ENCODE measurements around the gene ZNF679.
A peak's percentile ranks its signal among the peaks of the same experiment; 100 is the strongest.
"Not testable (repeated sequence)": the region's sequence is repeated elsewhere in the genome, so short reads cannot be mapped to it uniquely, and the experiment has no call there.

ZNF679 gene

DNA sequence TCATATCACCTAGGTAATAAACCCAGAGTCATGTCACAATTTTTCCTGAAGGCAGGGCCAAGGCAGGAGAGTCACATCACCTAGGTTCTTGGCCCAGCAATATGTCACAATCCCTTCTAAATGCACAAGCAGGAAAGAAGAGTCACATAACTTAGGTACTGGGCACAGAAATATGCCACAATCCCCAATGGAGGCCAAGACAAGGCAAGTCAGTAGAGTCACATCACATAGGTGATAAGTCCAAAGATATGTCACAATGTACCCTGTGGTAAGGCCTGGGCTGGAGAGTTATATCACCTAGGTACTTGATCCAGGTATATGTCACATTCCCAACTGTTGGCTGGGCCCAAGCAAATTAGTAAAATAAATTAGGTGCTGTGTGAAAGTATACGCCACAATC lies at the start of gene ZNF679:
Gene ZNF679, plus strand, starts transcription at position 301 of the 400 bp plus-strand sequence. CDS start 20,644 bp downstream, outside the sequence.
- not testable (repeated sequence) for DNase-seq (ENCODE audit: low read depth)

GRCh38 chr7:64180989-64181388 lies 47.3 kb upstream of the ZNF679 start:
- DNase-seq (ENCODE audit: low read depth) = peak; percentile 0

DNA sequence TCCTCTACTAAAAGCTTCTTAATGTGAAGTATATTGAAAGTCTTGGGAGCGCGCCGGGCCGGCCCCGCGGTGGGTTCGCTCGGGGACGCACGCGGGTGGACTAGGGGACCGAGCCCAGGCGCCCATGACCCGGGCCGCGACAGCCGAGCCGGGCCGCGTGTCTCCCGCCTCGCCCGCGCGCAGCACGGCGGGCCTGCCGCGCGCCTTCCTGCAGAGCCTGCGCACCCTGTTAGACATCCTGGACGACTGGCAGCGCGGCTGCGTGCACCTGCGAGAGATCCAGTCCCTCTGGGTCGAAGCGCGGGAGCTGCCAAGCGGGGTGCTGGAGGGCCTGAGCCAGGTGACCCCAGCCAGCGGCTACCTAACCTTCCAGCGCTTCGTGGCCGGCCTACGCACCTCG lies 46.7 kb upstream of the ZNF679 start:
- no peak for DNase-seq (ENCODE audit: low read depth)

GRCh38 chr7:64182036-64182790 lies 46.1 kb upstream of the ZNF679 start:
- no peak for DNase-seq (ENCODE audit: low read depth)

- no peak for DNase-seq (ENCODE audit: low read depth)
These were observed 45.0 kb upstream of the ZNF679 start for GRCh38 chr7:64183126-64183742.

GRCh38 chr7:64183827-64184372 lies 44.4 kb upstream of the ZNF679 start:
- no peak for DNase-seq (ENCODE audit: low read depth)

GRCh38 chr7:64184376-64184775 lies 43.9 kb upstream of the ZNF679 start:
- no peak for DNase-seq (ENCODE audit: low read depth)

DNA sequence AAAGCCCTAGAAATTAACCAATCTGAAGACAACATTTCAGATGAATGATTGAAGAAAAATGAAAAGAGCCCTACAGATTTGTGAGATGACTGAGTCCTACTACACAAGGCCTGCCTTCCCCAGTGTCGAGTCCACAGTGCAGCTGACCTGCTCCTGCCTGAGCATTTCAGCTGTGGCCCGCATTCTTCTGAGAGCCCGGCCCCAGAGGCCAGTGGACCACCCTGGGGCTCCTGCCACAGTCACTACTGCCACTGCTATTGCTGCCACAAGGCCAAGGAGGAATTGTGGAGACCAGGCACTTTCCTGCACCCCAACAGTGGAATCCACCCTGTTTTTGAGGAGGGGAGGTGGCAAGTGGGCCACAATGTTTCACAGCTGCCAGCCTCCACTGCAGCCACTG lies 40.9 kb upstream of the ZNF679 start:
- no peak for DNase-seq (ENCODE audit: low read depth)

DNA sequence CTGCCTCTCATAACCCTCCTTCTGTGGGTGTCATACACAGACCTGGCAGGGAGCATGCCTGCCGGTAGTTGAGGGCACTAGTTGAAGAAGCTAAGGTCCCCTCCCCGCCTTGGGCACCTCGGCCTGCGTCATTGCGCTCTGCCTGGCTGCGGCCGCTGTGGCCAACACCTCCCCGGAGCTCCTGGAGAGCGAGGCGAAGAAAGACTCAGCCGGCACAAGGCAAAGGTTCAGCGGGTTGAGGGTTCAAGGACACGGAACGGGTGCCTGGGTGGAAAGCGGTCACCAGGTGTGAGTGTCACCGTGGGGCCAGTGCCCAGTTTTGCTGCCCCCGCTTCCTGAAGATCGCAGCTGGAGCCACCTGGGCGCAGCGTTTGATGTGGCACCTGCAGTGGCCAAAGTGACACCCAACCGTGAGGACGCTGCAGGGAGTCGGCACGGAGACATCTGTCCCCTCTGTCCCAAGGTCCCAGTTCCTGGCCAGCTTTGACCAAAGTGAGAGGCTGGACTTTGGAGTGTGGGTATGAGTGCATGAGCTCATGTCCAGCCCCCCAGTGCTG lies 36.0 kb upstream of the ZNF679 start:
- no peak for DNase-seq (ENCODE audit: low read depth)

DNA sequence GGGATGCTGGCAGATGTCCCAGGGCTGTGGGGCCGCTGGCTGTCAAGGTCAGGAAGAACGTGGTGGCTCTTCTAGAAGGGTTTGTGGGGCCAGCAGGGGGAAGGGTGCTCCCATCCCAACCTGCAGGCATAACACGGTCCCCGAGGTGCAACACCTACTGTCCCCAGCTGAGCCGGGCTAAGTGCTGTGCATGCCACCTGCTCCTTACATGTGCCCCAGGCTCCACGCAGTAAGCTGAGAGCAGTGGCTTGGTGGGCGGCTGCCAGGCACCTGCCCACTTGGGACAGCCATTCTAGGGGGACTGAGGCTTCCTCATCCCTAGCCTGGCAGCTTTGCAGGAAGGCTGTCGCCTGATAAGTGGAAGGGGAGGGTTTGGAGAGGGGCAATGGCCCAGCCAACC lies 35.5 kb upstream of the ZNF679 start:
- no peak for DNase-seq (ENCODE audit: low read depth)

GRCh38 chr7:64206903-64207302 lies 21.4 kb upstream of the ZNF679 start, which contains the start of gene ZNF735:
ZNF735 (plus strand) TSS chr7:64207203; CDS start chr7:64207203, 0 bp downstream.
- DNase-seq (ENCODE audit: low read depth) = no peak

GRCh38 chr7:64219710-64220298 lies 8.5 kb upstream of the ZNF679 start:
- not testable (repeated sequence) for DNase-seq (ENCODE audit: low read depth)

DNA sequence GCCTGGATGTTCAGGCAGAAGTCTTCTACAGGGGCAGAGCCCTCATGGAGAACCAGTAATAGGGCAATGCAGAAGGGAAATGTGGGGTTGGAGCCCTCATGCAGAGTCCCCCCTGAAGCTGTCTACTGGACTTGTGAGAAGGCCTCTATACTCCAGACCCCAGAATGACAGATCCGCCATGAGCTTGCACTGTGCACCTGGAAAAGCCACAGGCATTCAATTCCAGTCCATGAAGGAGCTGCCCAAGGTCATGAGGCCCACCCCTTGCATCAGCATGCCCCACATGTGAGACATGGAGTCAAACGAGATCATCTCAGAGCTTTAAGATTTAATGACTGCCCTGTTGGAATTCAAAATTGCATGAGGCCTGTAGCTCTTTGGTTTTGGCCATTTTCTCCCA lies 4.9 kb upstream of the ZNF679 start:
- DNase-seq (ENCODE audit: low read depth) = no peak

GRCh38 chr7:64266341-64266919 lies 38.2 kb downstream of the ZNF679 start:
- DNase-seq (ENCODE audit: low read depth) = no peak

DNA sequence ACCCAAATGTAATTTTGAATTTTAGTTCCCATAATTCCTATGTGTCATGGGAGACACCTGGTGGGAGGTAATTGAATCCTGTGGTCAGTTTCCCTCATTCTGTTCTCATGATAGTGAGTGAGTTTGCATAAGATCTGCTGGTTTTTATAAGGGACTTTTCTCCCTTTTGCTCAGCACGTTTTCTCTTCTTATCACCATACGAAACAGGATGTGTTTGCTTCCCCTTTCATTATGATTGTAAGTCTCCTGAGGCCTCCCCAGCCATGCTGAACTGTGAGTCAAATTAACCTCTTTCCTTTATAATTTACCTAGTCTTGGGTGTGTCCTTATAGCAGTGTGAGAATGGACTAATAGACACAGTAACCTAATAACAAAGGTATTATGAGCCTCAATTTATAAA lies 49.4 kb downstream of the ZNF679 start:
- no peak for DNase-seq (ENCODE audit: low read depth)

- DNase-seq (ENCODE audit: low read depth) = no peak
These were observed 66.6 kb downstream of the ZNF679 start for GRCh38 chr7:64294701-64295420.

- DNase-seq (ENCODE audit: low read depth) = not testable (repeated sequence)
These were observed 69.1 kb downstream of the ZNF679 start for GRCh38 chr7:64297418-64297817.

DNA sequence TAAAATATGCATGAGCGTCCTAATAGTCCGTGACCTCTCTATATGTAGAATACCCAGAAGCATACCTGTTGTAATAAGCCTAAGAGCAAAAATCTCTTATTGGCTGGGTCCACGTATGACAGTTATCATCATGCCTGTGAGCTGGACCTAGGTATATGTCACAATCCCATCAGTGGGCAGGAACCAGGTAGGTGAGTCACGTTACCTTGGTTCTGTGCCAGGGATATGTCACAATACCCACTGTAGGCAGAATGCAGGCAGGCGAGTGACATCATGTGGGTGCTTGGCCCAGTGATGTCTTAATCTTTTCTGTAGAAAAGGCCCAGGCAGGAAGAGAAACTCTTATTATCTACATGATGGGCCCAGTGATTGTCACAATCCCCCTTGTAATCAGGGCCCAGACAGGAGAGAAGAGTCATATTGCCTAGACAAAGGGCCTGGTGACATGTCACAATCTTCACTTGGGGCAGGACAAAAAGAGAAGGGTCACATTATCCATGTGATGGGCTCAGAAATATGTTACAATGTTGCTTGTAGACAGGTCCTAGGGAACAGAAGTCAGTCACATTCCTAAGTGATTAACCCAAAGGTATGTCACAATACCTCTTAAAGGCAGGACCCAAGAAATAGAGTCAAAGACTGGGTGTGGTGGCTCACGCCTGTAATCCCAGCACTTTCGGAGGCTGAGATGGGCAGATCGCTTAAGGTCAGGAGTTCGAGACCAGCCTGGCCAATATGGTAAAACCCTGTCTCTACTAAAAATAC lies 72.5 kb downstream of the ZNF679 start:
- no peak for DNase-seq (ENCODE audit: low read depth)

- DNase-seq (ENCODE audit: low read depth) = peak; percentile 71
These were observed 79.2 kb downstream of the ZNF679 start for GRCh38 chr7:64307254-64308015.

DNA sequence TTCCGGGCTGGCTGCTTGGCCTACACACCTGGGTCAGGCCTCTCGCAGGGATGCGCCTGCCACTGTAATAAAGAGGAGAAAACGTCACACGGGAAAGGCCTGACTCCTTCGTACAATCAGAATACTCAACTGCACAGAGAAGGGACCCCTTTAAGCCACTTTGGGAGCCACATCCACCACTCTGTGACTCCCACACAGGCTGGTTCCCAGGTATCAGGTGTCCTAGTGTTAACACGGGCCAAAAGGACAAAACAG lies 79.7 kb downstream of the ZNF679 start:
- DNase-seq (ENCODE audit: low read depth) = no peak

All from amniotic epithelial cell (primary cell).